PC-9 (cell line): ENCODE results near the gene CLEC4M. TPM values are rescaled to one million over a fixed set of nuclear protein-coding genes. Genes with fewer than 3 reads are reported as not detected.

ENCODE experiments used
- BruUV-seq: library from RNA; stranded (reverse); fragments of 400-500 nt; replicated peaks from 2 replicates; lab custom pipeline; 2021; lab: Mats Ljungman, UMichigan
- CTCF ChIA-PET: fragments of 300-600 bp; sonication (Branson Sonifier 250); formaldehyde crosslinking; loops from one replicate; lab custom pipeline; 2022; ENCODE audit warnings: antibody characterized with exemption; lab: Charles Lee
- POLR2A ChIA-PET: fragments of 300-600 bp; sonication (Branson Sonifier 250); formaldehyde crosslinking; loops from one replicate; lab custom pipeline; 2022; ENCODE audit warnings: antibody characterized with exemption; ENCODE audit not compliant: unreplicated experiment; lab: Charles Lee
- DNase-seq, 2 experiments: peaks; one replicate each; pipeline versions ENCODE4 v3.0.0 to v3.0.0-alpha.2; 2015 to 2022; ENCODE audit warnings: mixed read lengths in 1 of 2
- H2AFZ ChIP-seq: fragments of 200-600 bp; sonication (generic); 2 replicates; pipeline ENCODE4 v1.8.1; 2017; ENCODE audit warnings: antibody characterized with exemption
- H3F3A ChIP-seq: fragments of 200-600 bp; sonication (generic); 2 replicates; pipeline ENCODE4 v1.8.1; 2017; ENCODE audit warnings: antibody characterized with exemption, mild to moderate bottlenecking, low read depth; ENCODE audit not compliant: insufficient read depth
- H3K27ac ChIP-seq: fragments of 200-600 bp; sonication (generic); 2 replicates; pipeline ENCODE4 v1.6.1; 2016; ENCODE audit warnings: mixed run types
- H3K27me3 ChIP-seq: fragments of 200-600 bp; sonication (generic); 2 replicates; pipeline ENCODE4 v1.6.1; 2016; ENCODE audit warnings: low read depth, mixed run types; ENCODE audit not compliant: insufficient read depth
- H3K36me3 ChIP-seq: fragments of 200-600 bp; sonication (generic); 2 replicates; pipeline ENCODE4 v1.6.1; 2016; ENCODE audit warnings: low read depth, mixed run types
- H3K4me1 ChIP-seq: fragments of 200-600 bp; sonication (generic); replicated peaks from 2 replicates; pipeline ENCODE4 v1.6.1; 2016; ENCODE audit warnings: mixed run types; ENCODE audit not compliant: insufficient read depth
- H3K4me2 ChIP-seq: fragments of 200-600 bp; sonication (generic); 2 replicates; pipeline ENCODE4 v1.6.1; 2017; ENCODE audit warnings: mixed run types
- H3K4me3 ChIP-seq: fragments of 200-600 bp; sonication (generic); 2 replicates; pipeline ENCODE4 v1.6.1; 2016; ENCODE audit warnings: mixed run types
- H3K79me2 ChIP-seq: fragments of 200-600 bp; sonication (generic); 2 replicates; pipeline ENCODE4 v1.6.1; 2017; ENCODE audit warnings: low read depth, mixed run types
- H3K9me2 ChIP-seq: fragments of 200-600 bp; sonication (generic); 2 replicates; pipeline ENCODE4 v1.8.1; 2017; ENCODE audit warnings: mild to moderate bottlenecking; ENCODE audit not compliant: insufficient read depth
- H3K9me3 ChIP-seq: fragments of 200-600 bp; sonication (generic); 2 replicates; pipeline ENCODE4 v1.8.1; 2016; ENCODE audit warnings: low read depth; ENCODE audit not compliant: insufficient read depth
- H4K20me1 ChIP-seq: fragments of 200-600 bp; sonication (generic); 2 replicates; pipeline ENCODE4 v1.8.1; 2017; ENCODE audit not compliant: insufficient read depth
- CTCF ChIP-seq: fragments of 200-600 bp; sonication (generic); conservative IDR thresholded peaks from 2 replicates; pipeline ENCODE4 v1.6.1; 2017; ENCODE audit warnings: mixed run types, antibody characterized with exemption, mild to moderate bottlenecking, moderate library complexity
- EZH2 ChIP-seq: fragments of 200-600 bp; sonication (generic); IDR thresholded peaks from 2 replicates; pipeline ENCODE4 v1.8.0; 2017; ENCODE audit warnings: antibody characterized with exemption, low read depth
- intact Hi-C: fragments of 100-400 bp; cut with micrococcal nuclease; formaldehyde crosslinking; loops from one replicate; pipeline ENCODE4 v1.10.0; 2022; ENCODE audit not compliant: unreplicated experiment
- total RNA-seq: library from RNA; stranded (reverse); gene quantifications from 2 replicates; pipeline ENCODE4 v1.2.3, GENCODE V29; 2021

The CLEC4M gene
- total RNA-seq, 1 experiment from 2014 or later, result not detected

GRCh38 chr19:7795555-7796161 is 32.6 kb downstream of the CLEC4M start:
- Histone ChIP-seq H3K36me3 (no peaks in the 10 kb centered on the region), H3K4me3 (no peak overlapping the region), H3K9me2 (no peaks in the 10 kb centered on the region), H3F3A (peaks cover 23% of the 10 kb centered on the region; the same call in 1 of the 2 replicates), H2AFZ (no peak overlapping the region), H3K27me3 (no peaks in the 10 kb centered on the region), H3K4me2 (no peak overlapping the region), H4K20me1 (no peaks in the 10 kb centered on the region), H3K27ac (no peak overlapping the region), H3K4me1 (peaks cover 24% of the 10 kb centered on the region), H3K9me3 (peaks cover 7% of the 10 kb centered on the region; the same call in 1 of the 2 replicates), H3K79me2 (no peaks in the 10 kb centered on the region)
- ChIA-PET POLR2A (no interaction called here), CTCF (no interaction called here)
- BruUV-seq, result no TSS peak
- TF ChIP-seq EZH2 (no peak), CTCF (no peak)
- no peak for DNase-seq
- intact Hi-C loops, result loop anchor here (5.0 to 10.0 kb wide), 2 partner anchors 48 to 441 kb away; partner anchors contain the start of gene CD209

GRCh38 chr19:7799640-7800355 is 36.8 kb downstream of the CLEC4M start:
- Histone ChIP-seq H3K4me3 (peak overlapping the region; percentile 51), H3K27ac (no peak overlapping the region), H2AFZ (peak overlapping the region; percentile 82), H3K27me3 (no peaks in the 10 kb centered on the region), H3K9me3 (no peaks in the 10 kb centered on the region), H3K4me2 (peak overlapping the region; percentile 87), H3K79me2 (no peaks in the 10 kb centered on the region), H3K36me3 (no peaks in the 10 kb centered on the region), H4K20me1 (no peaks in the 10 kb centered on the region), H3K4me1 (peaks cover 6% of the 10 kb centered on the region; the same call in 1 of the 2 replicates), H3F3A (peaks cover 5% of the 10 kb centered on the region; the same call in 1 of the 2 replicates), H3K9me2 (no peaks in the 10 kb centered on the region)
- intact Hi-C loops, result loop anchor here (1.0 to 10.0 kb wide), 6 partner anchors 52 to 445 kb away; partner anchors contain the start of gene CD209
- peak; percentile 61 to 65 for DNase-seq
- POLR2A ChIA-PET, result interaction anchor here (0.6 to 0.7 kb wide), 3 partner anchors 307 to 439 kb away, joined by 5 to 7 read pairs (median 5); no protein-coding TSS in a partner anchor
- no TSS peak for BruUV-seq
- CTCF ChIA-PET, result interaction anchor here (0.6 to 2.0 kb wide), 13 partner anchors 16 to 1008 kb away, joined by 3 to 20 read pairs (median 4); partner anchors contain the start of gene TRAPPC5
- TF ChIP-seq EZH2 (no peak), CTCF (peak; percentile 87)

DNA sequence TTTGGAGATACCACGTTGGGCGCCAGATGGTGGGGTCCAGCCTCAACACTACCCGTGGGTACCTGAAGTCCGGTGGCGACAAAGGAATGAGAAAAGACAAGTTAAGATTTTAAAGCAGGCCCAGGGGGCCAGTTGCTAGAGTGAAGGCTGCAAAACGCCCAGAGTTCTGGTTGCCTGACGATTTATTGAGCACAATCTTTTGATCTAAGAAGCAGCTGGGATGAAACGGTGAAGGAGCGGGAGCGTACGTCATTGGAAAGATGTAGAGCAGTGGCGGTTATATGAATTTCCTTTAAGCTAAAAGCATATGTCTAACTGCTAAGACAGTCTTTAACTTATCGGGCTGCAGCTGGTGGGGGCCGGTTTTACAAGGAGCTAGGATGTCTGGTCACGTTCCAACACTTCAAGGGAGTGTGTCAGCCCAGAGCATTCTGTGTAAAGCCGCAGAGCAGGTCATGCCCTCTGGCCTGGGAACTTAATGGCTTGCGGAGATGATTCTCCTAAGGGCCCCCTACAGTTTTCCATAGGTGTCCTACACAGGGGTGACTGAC is 38.1 kb downstream of the CLEC4M start:
- H3K4me1 ChIP-seq, result peaks cover 6% of the 10 kb centered on the region; the same call in 1 of the 2 replicates
- H3K36me3 ChIP-seq, result no peaks in the 10 kb centered on the region
- no peak for DNase-seq
- no peaks in the 10 kb centered on the region for H3K9me2 ChIP-seq
- ChIA-PET POLR2A (interaction anchor here (0.5 to 0.6 kb wide), 2 partner anchors 285 to 427 kb away, joined by 3 to 14 read pairs; partner anchors contain the start of gene ZNF358), CTCF (no interaction called here)
- no peak overlapping the region for H2AFZ ChIP-seq
- H3K27ac ChIP-seq, result no peak overlapping the region
- no TSS peak for BruUV-seq
- H4K20me1 ChIP-seq, result no peaks in the 10 kb centered on the region
- intact Hi-C loops, result no loop called here
- TF ChIP-seq CTCF, result no peak
- TF ChIP-seq EZH2, result no peak
- H3K79me2 ChIP-seq, result no peaks in the 10 kb centered on the region
- no peak overlapping the region for H3K4me2 ChIP-seq
- H3F3A ChIP-seq, result peaks cover 11% of the 10 kb centered on the region
- no peak overlapping the region for H3K4me3 ChIP-seq
- H3K9me3 ChIP-seq, result no peaks in the 10 kb centered on the region
- H3K27me3 ChIP-seq, result no peaks in the 10 kb centered on the region
